Sigmoid colon (tissue), 7 donors: Measurements from ENCODE around the gene NHLRC4. TPM values are rescaled to one million over a fixed set of nuclear protein-coding genes. Genes with fewer than 3 reads are reported as not detected.

Experiments used
- DNase-seq: peaks from one replicate; pipeline ENCODE4 v3.0.0-alpha.2; 2019
- H3K27ac ChIP-seq, 4 donors: fragments of 200-600 bp; sonication (generic); one replicate each; pipeline ENCODE4 v1.5.1; 2016 to 2019; ENCODE audit warnings: mild to moderate bottlenecking in 1 of 4
- H3K27me3 ChIP-seq, 3 donors: fragments of 200-600 bp; sonication (generic); one replicate each; pipeline ENCODE4 v1.5.1; 2019; ENCODE audit warnings: mild to moderate bottlenecking in 1 of 3
- H3K36me3 ChIP-seq, 4 donors: fragments of 200-600 bp; sonication (generic); one replicate each; pipeline ENCODE4 v1.5.1; 2016 to 2019
- H3K4me1 ChIP-seq, 4 donors: fragments of 200-600 bp; sonication (generic); one replicate each; pipeline ENCODE4 v1.5.1; 2017 to 2019
- H3K4me3 ChIP-seq, 4 donors: fragments of 200-600 bp; sonication (generic); one replicate each; pipeline ENCODE4 v1.5.1; 2017 to 2019; ENCODE audit warnings: mild to moderate bottlenecking in 2 of 4, moderate library complexity in 1 of 4
- H3K9me3 ChIP-seq, 4 donors: fragments of 200-600 bp in 3 of 4; sonication (generic) in 3 of 4; one replicate each; pipeline versions ENCODE4 v1.5.1 to v1.6.1; 2013 to 2019
- EP300 ChIP-seq, 4 donors: sonication (generic); formaldehyde crosslinking; IDR thresholded peaks; one replicate each; pipeline ENCODE4 v1.6.1; 2017; ENCODE audit warnings: antibody characterized with exemption in 4 of 4
- POLR2A ChIP-seq, 2 donors: fragments of 450-650 bp; IDR thresholded peaks; one replicate each; pipeline ENCODE4 v1.6.1; 2016; ENCODE audit warnings: antibody characterized with exemption in 2 of 2, mild to moderate bottlenecking in 2 of 2, moderate library complexity in 2 of 2
- POLR2AphosphoS5 ChIP-seq, 4 donors: sonication (generic); formaldehyde crosslinking; IDR thresholded peaks; one replicate each; pipeline ENCODE4 v1.6.1; 2017; ENCODE audit warnings: antibody characterized with exemption in 4 of 4
- WGBS, 2 donors: extraction: QIAGEN DNeasy Blood & Tissue Kit; methylation state at CpG; one replicate each; pipeline ENCODE4 v1.1.7; 2013; 5-methylcytosine and 5-hydroxymethylcytosine counted together
- intact Hi-C: fragments of 100-400 bp; cut with DNase I; formaldehyde crosslinking; loops from one replicate; pipeline ENCODE4 v1.15.1; 2023
- polyA plus RNA-seq, 3 donors: library from polyadenylated mRNA; stranded (reverse); fragments of 200-250 nt; gene quantifications; one replicate each; pipeline ENCODE4 v1.2.3, GENCODE V29; 2013
- total RNA-seq, 4 donors: library from RNA; depleted of rRNA; stranded (reverse); fragments of >200 nt; gene quantifications; one replicate each; pipeline ENCODE4 v1.1.0, GENCODE V29; 2016
- TF ChIP-seq, protein P1 (sequence below), 4 experiments: fragments of 450-650 bp in 3 of 4; fragments of 200-600 bp in 1 of 4; IDR thresholded peaks; one replicate each; pipeline ENCODE4 v1.5.1; 2016 to 2019; ENCODE audit warnings: antibody characterized with exemption in 4 of 4, mild to moderate bottlenecking in 3 of 4, moderate library complexity in 2 of 4
- donor health status: healthy with polysubstance abuse.
- donor health status: Bipolar disorder and iron deficiency.
- donor health status: healthy.

Gene NHLRC4, protein sequence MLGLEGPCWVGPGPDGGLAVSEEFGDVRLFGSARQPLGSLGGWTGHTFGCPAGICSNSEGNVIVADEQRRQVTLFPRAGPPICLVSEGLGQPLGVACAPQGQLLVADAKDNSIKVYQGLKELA
- total RNA-seq (1 to 10 TPM; 1.5 to 4.2 (median 1.7) TPM), polyA plus RNA-seq (1 to 10 TPM in 1 of 3 donors, under 1 TPM in 2; 0.60 to 1.5 (median 0.69) TPM)

DNA sequence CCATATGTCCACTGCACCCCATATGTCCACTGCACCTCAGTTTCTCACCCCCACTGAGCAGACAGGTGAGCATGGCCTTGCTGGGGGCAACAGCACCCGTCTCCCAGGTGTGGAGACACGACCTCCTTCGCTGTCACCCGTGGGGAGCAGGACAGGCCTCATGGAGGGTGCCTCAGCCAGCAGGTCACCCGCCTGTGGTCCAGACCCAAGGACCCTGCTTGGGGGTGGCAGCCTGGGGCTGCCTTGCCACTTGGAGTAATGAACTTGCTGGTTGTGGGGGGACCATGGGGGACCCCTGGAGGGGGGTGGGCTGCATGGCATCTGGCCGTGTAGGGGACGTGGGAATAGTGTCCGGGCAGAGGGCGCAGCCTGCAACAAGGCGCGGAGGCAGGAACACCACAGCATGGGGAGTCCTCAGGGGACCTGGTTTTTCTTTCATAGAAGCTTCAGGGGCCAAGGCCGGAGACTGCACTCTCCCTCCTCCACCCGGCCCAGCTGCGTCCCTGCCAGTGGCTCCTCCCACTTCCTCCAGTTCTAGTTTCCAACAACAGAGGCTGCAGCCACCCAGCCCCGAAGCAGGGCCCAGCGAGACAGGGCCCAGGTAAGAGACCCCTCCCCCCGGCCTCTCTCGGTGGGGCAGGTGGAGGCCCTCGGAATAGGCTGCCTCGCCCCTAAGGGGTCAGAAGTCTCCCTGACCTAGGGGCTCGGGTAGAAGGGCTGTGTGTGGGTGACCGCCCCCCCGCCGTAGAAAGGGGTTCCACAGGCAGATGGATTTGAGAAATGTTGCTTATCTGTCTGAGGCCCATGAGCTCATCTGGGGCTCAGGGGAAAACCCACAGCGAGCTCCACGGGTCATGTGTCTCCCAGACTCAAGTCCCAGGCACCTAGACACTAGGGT, at the start of gene NHLRC4:
Gene NHLRC4 (plus strand): TSS at position 531 of the 898 bp plus-strand sequence. CDS start 1,043 bp downstream, outside the sequence.
- H3K4me1 ChIP-seq: peaks cover 0 to 53% (median 45%) of the 10 kb centered on the region in 4 donors
- no peak for TF ChIP-seq EP300 (IDR thresholded peaks at IDR 0.05)
- TF ChIP-seq, protein P1, sequence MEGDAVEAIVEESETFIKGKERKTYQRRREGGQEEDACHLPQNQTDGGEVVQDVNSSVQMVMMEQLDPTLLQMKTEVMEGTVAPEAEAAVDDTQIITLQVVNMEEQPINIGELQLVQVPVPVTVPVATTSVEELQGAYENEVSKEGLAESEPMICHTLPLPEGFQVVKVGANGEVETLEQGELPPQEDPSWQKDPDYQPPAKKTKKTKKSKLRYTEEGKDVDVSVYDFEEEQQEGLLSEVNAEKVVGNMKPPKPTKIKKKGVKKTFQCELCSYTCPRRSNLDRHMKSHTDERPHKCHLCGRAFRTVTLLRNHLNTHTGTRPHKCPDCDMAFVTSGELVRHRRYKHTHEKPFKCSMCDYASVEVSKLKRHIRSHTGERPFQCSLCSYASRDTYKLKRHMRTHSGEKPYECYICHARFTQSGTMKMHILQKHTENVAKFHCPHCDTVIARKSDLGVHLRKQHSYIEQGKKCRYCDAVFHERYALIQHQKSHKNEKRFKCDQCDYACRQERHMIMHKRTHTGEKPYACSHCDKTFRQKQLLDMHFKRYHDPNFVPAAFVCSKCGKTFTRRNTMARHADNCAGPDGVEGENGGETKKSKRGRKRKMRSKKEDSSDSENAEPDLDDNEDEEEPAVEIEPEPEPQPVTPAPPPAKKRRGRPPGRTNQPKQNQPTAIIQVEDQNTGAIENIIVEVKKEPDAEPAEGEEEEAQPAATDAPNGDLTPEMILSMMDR (IDR thresholded peaks at IDR 0.05): no peak
- TF ChIP-seq POLR2A (IDR thresholded peaks at IDR 0.05): no peak
- no peak for TF ChIP-seq POLR2AphosphoS5 (IDR thresholded peaks at IDR 0.05)

DNA sequence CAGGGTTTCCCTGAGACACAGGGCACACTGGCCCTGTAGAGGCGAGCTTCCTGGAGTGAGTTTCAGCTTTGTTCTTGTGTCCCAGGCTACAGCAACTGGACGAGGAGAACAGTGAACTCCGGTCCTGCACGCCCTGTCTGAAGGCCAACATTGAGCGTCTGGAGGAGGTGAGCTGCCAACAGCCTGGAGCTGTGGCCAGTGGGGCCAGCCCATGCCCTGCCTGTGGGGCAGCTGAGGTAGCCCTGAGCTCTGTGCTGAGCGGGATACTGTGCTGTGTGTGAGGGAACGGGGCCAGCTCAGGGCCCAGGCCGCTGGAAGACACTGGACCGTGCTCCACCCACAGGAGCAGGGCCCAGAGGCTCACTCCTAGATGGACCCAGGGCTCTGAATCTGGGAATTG, 47.9 kb upstream of the NHLRC4 start:
- intact Hi-C loops: no loop called here
- no peak for TF ChIP-seq EP300 (IDR thresholded peaks at IDR 0.05)

More for the DNA sequence above, at the start of gene NHLRC4:
- Histone ChIP-seq H3K27ac (peak within 1 kb of the TSS; percentile 14 to 62 (median 33)), H3K36me3 (no peaks in the 10 kb centered on the region), H3K27me3 (peaks cover 0 to 17% (median 5%) of the 10 kb centered on the region in 3 donors), H3K9me3 (no peaks in the 10 kb centered on the region), H3K4me3 (peak within 1 kb of the TSS in 3 of 4 donors; percentile 24 to 39 (median 32))
- peak; percentile 90 for DNase-seq
- WGBS, 2 donors: 29 to 30% methylated on average over 26 of the region's 26 CpGs
- intact Hi-C loops: no loop called here

DNA sequence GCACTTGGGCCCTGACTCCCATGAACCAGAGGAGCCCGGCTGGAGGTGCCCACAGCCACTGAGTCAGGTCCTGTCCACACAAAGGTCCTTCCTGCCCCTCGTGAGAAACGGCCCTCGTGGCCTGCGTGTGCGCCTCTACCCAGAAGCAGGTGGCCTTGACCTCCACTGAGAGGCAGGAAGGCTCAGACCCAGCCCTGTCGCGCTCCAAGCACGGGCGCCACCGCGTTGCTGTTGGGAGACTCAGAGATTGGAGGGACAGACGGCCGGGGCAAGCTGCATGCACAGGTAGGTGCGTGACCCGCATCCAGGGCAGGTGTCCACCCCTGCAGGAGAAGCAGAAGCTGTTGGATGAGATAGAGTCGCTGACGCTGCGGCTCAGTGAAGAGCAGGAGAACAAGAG, 47.4 kb upstream of the NHLRC4 start:
- H3K36me3 ChIP-seq: peaks cover 8 to 53% (median 21%) of the 10 kb centered on the region in 4 donors

More for the DNA sequence above, 47.9 kb upstream of the NHLRC4 start:
- WGBS, 2 donors: 87 to 93% methylated on average over 9 of the region's 9 CpGs
- Histone ChIP-seq H3K9me3 (no peaks in the 10 kb centered on the region), H3K36me3 (peaks cover 8 to 53% (median 21%) of the 10 kb centered on the region in 4 donors), H3K27me3 (no peaks in the 10 kb centered on the region), H3K4me1 (peaks cover 0 to under 1% (median 0%) of the 10 kb centered on the region in 4 donors), H3K27ac (no peak overlapping the region), H3K4me3 (no peak overlapping the region)
- no peak for DNase-seq

DNA sequence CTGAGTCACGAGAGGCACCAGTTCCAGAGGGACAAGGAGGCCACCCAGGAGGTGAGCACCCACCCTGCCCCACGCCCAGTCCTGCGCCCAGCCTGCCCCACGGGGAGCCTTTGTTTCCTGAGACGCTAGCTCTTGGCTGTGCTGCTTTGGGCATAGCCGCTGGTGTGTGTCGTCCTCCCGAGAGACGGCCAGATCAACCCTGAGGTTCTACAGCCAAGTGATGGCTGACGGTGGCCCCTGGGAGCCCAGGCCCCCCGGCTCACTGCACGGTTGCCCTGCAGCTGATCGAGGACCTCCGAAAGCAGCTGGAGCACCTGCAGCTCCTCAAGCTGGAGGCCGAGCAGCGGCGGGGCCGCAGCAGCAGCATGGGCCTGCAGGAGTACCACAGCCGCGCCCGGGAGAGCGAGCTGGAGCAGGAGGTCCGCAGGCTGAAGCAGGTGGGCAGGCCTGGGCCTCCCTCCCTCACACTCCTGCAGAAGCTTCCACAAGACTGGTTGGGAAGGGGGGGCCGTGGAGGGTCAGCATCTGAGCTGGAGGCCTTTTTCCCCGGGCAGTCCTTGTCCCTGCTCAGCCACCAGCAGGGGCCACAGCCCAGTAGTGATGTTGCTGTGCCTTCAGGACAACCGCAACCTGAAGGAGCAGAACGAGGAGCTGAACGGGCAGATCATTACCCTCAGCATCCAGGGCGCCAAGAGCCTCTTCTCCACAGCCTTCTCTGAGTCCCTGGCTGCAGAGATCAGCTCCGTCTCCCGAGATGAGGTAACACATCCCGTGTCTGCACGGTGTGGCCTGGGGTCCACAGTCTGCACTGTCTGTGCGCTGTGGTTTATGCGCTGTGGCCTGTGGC, 46.7 kb upstream of the NHLRC4 start:
- H3K4me3 ChIP-seq: no peak overlapping the region
- no peaks in the 10 kb centered on the region for H3K9me3 ChIP-seq
- intact Hi-C loops: no loop called here
- no peak for DNase-seq
- H3K27ac ChIP-seq: no peak overlapping the region
- TF ChIP-seq POLR2A (IDR thresholded peaks at IDR 0.05): no peak
- TF ChIP-seq, protein P1 (IDR thresholded peaks at IDR 0.05): no peak
- no peak for TF ChIP-seq POLR2AphosphoS5 (IDR thresholded peaks at IDR 0.05)
- TF ChIP-seq EP300 (IDR thresholded peaks at IDR 0.05): no peak
- peaks cover 8 to 48% (median 21%) of the 10 kb centered on the region in 4 donors for H3K36me3 ChIP-seq
- 92 to 93% methylated on average over 35 of the region's 35 CpGs for WGBS, 2 donors
- H3K4me1 ChIP-seq: peaks cover 0 to 12% (median under 1%) of the 10 kb centered on the region in 4 donors
- H3K27me3 ChIP-seq: no peaks in the 10 kb centered on the region

More for the DNA sequence above, 47.4 kb upstream of the NHLRC4 start:
- Histone ChIP-seq H3K9me3 (no peaks in the 10 kb centered on the region), H3K27ac (no peak overlapping the region), H3K4me1 (peaks cover 0 to 5% (median 0%) of the 10 kb centered on the region in 4 donors), H3K4me3 (no peak overlapping the region), H3K27me3 (no peaks in the 10 kb centered on the region)
- 93 to 95% methylated on average over 19 of the region's 19 CpGs for WGBS, 2 donors
- DNase-seq: no peak
- intact Hi-C loops: no loop called here
- TF ChIP-seq, protein P1 (IDR thresholded peaks at IDR 0.05): no peak
- TF ChIP-seq POLR2AphosphoS5 (IDR thresholded peaks at IDR 0.05) (no peak), POLR2A (IDR thresholded peaks at IDR 0.05) (no peak), EP300 (IDR thresholded peaks at IDR 0.05) (no peak)
